HG03565 (cell line): Measurements from ENCODE around the gene SYT14.
"Not testable (repeated sequence)": the region's sequence is repeated elsewhere in the genome, so short reads cannot be mapped to it uniquely, and the experiment has no call there.

ENCODE experiments used
- ATAC-seq: cut with Tn5 transposase; IDR thresholded peaks from one replicate; pipeline ENCODE4 v1.9.1; 2021; ENCODE audit warnings: mild to moderate bottlenecking, moderate library complexity; ENCODE audit not compliant: unreplicated experiment

SYT14 gene

GRCh38 chr1:210195635-210196160, 257.7 kb downstream of the SYT14 start:
- ATAC-seq = no peak

GRCh38 chr1:210196266-210196665, 258.2 kb downstream of the SYT14 start:
- not testable (repeated sequence) for ATAC-seq

- ATAC-seq = no peak
Observed at GRCh38 chr1:210198840-210199239, 260.8 kb downstream of the SYT14 start.

- no peak for ATAC-seq
Observed at GRCh38 chr1:210200124-210200736, 262.2 kb downstream of the SYT14 start.

- no peak for ATAC-seq
Observed at GRCh38 chr1:210201681-210202080, 263.7 kb downstream of the SYT14 start.

GRCh38 chr1:210207597-210208450, 269.8 kb downstream of the SYT14 start:
- no peak for ATAC-seq

GRCh38 chr1:210213335-210213734, 275.3 kb downstream of the SYT14 start:
- no peak for ATAC-seq

GRCh38 chr1:210214573-210215409, 276.8 kb downstream of the SYT14 start:
- no peak for ATAC-seq

GRCh38 chr1:210217482-210217881, 279.5 kb downstream of the SYT14 start:
- ATAC-seq = no peak

GRCh38 chr1:210218047-210218446, 280.0 kb downstream of the SYT14 start:
- no peak for ATAC-seq
